HG03039 (cell line): ENCODE data around the gene MAMDC4.
"Not testable (repeated sequence)": the region's sequence is repeated elsewhere in the genome, so short reads cannot be mapped to it uniquely, and the experiment has no call there.

Experiments used
- ATAC-seq: cut with Tn5 transposase; IDR thresholded peaks from one replicate; pipeline ENCODE4 v1.9.1; 2021; ENCODE audit warnings: mild to moderate bottlenecking, moderate library complexity; ENCODE audit not compliant: unreplicated experiment

The MAMDC4 gene

GRCh38 chr9:136851941-136852663, at the start of gene MAMDC4:
MAMDC4 (plus strand) TSS chr9:136852346; CDS start chr9:136852417, 71 bp downstream.
- ATAC-seq: no peak

GRCh38 chr9:136803009-136803550, 49.1 kb upstream of the MAMDC4 start:
- ATAC-seq: not testable (repeated sequence)

GRCh38 chr9:136803551-136804508, 48.3 kb upstream of the MAMDC4 start:
- ATAC-seq: no peak

GRCh38 chr9:136804509-136805206, 47.5 kb upstream of the MAMDC4 start:
- ATAC-seq: no peak

GRCh38 chr9:136805207-136805740, 46.9 kb upstream of the MAMDC4 start:
- ATAC-seq: no peak

- ATAC-seq: no peak
These were observed 46.1 kb upstream of the MAMDC4 start for GRCh38 chr9:136806067-136806466.

GRCh38 chr9:136806631-136807201, 45.4 kb upstream of the MAMDC4 start:
- ATAC-seq: no peak

- ATAC-seq: peak; percentile 67
These were observed 44.7 kb upstream of the MAMDC4 start, which contains the start of gene RABL6 for GRCh38 chr9:136807281-136808074. RABL6 (plus strand) TSS chr9:136807948; CDS start chr9:136808197, 249 bp downstream.

- peak; percentile 27 for ATAC-seq
These were observed 43.9 kb upstream of the MAMDC4 start for GRCh38 chr9:136808075-136808805.

- ATAC-seq: no peak
These were observed 43.4 kb upstream of the MAMDC4 start for GRCh38 chr9:136808806-136809158.

- ATAC-seq: no peak
These were observed 37.3 kb upstream of the MAMDC4 start for GRCh38 chr9:136814725-136815421.

- ATAC-seq: no peak
These were observed 36.7 kb upstream of the MAMDC4 start for GRCh38 chr9:136815422-136815782.

GRCh38 chr9:136820971-136821825, 30.9 kb upstream of the MAMDC4 start:
- no peak for ATAC-seq

- ATAC-seq: no peak
These were observed 30.2 kb upstream of the MAMDC4 start for GRCh38 chr9:136821826-136822544.

GRCh38 chr9:136823136-136824046, 28.8 kb upstream of the MAMDC4 start:
- ATAC-seq: no peak
